AG09309 (cell line): ENCODE measurements around the gene MAPKAP1.

Source experiments
- DNase-seq: peaks from one replicate; pipeline ENCODE4 v3.0.0-alpha.2; 2010; ENCODE audit warnings: low read depth
- H3K4me3 ChIP-seq: 2 replicates; pipeline ENCODE4 v1.5.1; 2011; ENCODE audit warnings: mild to moderate bottlenecking, low read depth, low read length, moderate library complexity; ENCODE audit not compliant: control insufficient read depth
- TF ChIP-seq, protein P1 (sequence below): IDR thresholded peaks from 2 replicates; pipeline ENCODE4 v1.5.1; 2011; ENCODE audit warnings: mild to moderate bottlenecking, low read depth, low read length, inconsistent platforms; ENCODE audit not compliant: insufficient read depth, control insufficient read depth; ENCODE audit errors: missing control alignments

MAPKAP1 gene

GRCh38 chr9:125649826-125650225, 57.2 kb downstream of the MAPKAP1 start:
- TF ChIP-seq, protein P1, sequence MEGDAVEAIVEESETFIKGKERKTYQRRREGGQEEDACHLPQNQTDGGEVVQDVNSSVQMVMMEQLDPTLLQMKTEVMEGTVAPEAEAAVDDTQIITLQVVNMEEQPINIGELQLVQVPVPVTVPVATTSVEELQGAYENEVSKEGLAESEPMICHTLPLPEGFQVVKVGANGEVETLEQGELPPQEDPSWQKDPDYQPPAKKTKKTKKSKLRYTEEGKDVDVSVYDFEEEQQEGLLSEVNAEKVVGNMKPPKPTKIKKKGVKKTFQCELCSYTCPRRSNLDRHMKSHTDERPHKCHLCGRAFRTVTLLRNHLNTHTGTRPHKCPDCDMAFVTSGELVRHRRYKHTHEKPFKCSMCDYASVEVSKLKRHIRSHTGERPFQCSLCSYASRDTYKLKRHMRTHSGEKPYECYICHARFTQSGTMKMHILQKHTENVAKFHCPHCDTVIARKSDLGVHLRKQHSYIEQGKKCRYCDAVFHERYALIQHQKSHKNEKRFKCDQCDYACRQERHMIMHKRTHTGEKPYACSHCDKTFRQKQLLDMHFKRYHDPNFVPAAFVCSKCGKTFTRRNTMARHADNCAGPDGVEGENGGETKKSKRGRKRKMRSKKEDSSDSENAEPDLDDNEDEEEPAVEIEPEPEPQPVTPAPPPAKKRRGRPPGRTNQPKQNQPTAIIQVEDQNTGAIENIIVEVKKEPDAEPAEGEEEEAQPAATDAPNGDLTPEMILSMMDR, result no peak
- no peak for DNase-seq
- no peak overlapping the region; the same call in 1 of the 2 replicates for H3K4me3 ChIP-seq

- TF ChIP-seq, protein P1, result no peak
- H3K4me3 ChIP-seq, result no peak overlapping the region
- no peak for DNase-seq
These were observed 57.7 kb downstream of the MAPKAP1 start for GRCh38 chr9:125649315-125649714.

DNA sequence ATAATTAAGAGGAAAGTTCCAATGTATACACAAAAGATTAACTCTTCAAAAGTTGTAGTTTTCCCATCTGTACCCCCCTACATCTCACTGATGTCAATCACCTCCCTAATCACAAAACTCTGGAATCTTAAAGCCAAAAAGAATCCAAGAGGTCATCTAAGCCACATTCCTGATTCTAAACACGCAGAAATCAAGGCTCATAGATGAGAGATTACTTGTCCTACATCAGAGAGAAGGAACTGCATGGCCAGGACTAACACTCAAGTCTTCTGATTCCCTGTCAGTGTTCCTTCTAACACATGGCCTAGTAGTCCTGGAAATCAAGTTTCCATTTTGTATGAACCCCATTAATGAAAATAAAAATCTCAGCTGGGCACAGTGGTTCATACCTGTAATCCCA, 58.7 kb downstream of the MAPKAP1 start:
- DNase-seq, result no peak
- TF ChIP-seq, protein P1, result no peak
- H3K4me3 ChIP-seq, result no peak overlapping the region

DNA sequence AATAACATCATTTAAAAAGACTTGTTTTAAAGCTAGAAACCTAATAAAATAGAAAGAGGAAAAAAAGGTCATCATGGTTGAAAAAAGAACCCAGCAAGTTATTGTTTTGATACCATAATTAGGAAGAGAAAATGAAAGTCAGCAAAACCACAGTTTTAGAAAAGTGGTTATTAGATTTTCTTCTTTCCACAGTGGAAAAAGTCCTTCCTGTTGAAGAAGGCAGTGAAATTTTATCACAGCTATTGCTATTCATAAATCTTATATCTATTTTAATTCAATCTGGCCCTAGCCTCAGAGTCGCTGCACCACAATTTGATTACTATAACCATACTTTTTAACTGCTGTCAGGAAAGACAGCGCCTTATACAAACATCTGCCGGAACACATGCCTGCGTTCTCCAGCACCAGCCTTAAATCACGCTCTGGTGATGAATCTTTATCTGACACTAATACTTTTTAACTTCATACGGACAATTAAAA, 60.3 kb downstream of the MAPKAP1 start:
- TF ChIP-seq, protein P1, result no peak
- DNase-seq, result no peak
- H3K4me3 ChIP-seq, result no peak overlapping the region

- H3K4me3 ChIP-seq, result no peak overlapping the region
- DNase-seq, result no peak
- TF ChIP-seq, protein P1, result no peak
These were observed 60.8 kb downstream of the MAPKAP1 start for GRCh38 chr9:125646217-125646616.

DNA sequence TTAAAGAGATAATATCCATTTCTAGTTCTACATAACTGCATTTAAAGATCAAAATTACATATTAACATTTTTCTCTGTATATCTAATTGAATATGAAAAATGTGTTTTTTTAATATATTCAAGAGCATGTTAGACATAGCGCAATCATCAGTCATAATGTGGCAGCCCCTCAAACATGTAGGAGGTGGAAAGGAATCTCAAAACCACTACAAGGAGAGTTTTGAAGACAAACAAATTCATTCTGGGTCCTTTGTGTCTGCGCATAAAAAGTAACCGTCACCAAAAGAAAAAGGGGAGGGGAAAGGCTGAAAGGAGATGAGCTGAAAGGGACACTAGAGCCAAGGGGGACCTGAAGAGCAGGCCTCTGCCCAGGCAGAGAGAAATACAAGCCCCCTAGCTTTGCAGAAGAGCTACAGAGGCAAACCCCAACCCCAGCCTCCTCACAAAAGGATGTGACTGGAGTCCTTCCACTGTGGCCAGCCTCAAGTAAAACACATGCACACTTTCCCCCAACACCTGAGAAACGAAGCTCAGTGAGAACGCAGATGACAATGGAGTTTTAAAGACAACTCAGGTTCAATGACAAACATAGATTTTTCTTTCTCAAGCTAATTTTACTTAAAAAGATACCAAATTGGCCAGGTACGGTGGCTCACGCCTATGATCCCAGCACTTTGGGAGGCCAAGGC, 62.0 kb downstream of the MAPKAP1 start:
- TF ChIP-seq, protein P1, result no peak
- H3K4me3 ChIP-seq, result no peak overlapping the region
- no peak for DNase-seq

DNA sequence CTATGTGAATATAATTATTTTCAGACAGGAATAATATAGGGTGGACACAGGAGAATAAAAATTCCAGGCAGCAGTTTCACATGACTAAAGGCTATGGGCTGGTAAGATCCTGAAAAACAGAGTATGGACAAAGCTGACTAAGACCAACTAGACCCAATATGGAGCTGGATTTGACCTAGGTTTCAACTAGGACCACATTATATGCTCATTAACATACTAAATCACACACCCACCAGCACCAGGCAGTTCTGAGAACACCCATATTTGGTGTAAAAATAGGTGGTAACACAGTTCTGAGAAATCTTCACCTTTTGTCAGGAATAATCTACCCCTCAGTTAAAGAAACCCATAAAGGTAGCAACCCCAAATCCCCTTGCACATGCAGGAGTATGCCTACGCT, 64.7 kb downstream of the MAPKAP1 start:
- DNase-seq, result no peak
- H3K4me3 ChIP-seq, result no peak overlapping the region
- TF ChIP-seq, protein P1, result no peak
